Hematopoietic multipotent progenitor cell (in vitro differentiated cells): ENCODE results near the gene LRP1B. TPM values are rescaled to one million over a fixed set of nuclear protein-coding genes. Genes with fewer than 3 reads are reported as not detected.
"Not testable (repeated sequence)": the region's sequence is repeated elsewhere in the genome, so short reads cannot be mapped to it uniquely, and the experiment has no call there.

Experiments used
- DNase-seq, 3 donors: peaks; one replicate each; pipeline ENCODE4 v3.0.0-alpha.2; 2011 to 2015; ENCODE audit warnings: low read depth in 2 of 3, low spot score in 2 of 3
- total RNA-seq: library from RNA; depleted of rRNA; stranded (reverse); fragments of >200 nt; gene quantifications from one replicate; pipeline ENCODE4 v1.2.3, GENCODE V29; 2012

LRP1B gene
- total RNA-seq, 1 donor: under 0.01 TPM

DNA sequence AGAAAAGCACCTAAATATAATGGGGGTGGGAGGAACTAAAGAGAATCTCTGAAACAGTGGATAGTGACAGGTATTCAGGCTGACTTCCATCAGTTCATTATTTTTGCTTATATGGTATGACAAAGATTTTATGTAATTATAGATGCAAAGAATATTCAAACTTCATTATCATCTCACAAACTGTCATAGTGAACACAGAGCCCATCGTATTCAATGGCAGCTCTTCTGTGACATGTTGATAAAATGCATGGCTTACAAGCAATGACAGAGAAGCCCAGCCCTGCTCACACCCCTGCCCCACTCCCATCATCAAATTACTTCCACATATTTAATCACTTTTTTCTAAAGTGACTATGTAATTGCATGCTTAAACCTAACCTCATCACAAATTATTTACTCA, 904.3 kb downstream of the LRP1B start:
- no peak for DNase-seq

DNA sequence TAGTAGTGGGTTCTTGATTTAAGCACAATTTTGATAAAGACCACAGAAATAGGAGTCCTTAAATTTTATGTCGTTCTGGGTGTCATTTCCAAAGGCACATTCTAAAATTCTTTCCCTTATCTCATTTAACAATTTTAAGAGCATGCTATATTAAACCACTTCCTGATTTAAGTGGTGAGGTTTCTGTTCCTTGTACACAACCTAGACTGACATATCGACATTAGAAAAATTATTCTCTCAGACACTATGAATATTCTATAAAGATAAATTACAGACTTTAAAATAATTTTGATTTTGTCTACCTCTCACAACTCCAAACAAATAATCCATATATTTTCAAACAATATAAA, 923.8 kb downstream of the LRP1B start:
- peak in 1 of 3 donors; percentile 21 for DNase-seq

DNA sequence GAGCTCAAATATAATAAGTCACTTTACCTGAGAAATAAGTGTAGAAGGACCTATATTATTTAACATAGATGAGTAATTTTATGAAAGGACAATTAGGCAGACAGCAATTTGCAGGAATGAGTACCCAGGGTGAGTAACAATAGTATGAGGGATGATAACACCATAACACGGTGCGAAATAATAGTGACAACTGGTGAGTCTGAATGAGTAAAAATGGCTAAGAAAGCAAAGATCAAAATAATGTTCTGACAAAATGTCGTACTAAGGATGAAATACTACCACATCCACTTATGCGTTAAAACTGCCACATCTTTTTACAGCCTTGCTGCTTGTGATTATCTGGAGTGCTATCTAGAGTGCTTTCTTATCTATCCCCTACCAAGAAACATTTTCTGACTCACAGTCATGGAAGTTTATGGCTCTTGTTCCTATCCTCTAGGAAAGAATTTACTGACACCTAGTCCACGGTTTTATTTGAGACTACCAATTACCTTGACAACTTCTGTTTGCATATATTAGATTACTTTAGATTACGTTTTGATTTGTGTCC, 929.7 kb downstream of the LRP1B start:
- DNase-seq: no peak

DNA sequence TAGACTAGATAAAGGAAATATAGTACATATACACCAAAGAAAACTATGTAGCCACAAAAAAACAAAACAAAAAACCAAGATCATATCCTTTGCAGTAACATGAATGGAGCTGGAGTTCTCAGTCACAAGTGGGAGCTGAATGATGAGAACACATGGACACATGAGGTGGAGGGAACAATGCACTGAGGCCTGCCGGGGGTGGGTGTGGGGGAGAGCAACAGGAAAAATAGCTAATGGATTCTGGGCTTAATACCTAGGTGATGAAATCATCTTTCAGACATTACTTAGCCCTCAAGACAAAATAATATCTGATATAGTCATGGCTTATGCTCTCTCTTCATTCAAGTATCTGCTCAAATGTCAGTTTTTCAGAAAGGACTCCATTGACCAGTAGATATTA, 930.6 kb downstream of the LRP1B start:
- no peak for DNase-seq

DNA sequence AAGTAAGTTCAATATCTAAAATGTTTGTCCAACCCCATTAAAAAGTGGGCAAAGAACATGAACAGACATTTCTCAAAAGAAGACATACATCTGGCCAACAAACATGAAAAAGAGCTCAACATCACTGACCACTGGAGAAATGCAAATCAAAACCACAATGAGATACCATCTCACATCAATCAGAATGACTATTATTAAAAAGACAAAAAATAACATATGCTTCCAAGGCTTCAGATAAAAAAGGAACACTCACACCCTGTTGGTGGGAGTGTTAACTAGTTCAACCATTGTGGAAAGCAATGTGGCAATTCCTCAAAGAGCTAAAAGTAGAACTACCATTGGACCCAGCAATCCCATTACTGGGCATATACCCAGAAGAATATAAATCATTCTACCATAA, 931.1 kb downstream of the LRP1B start:
- no peak for DNase-seq

DNA sequence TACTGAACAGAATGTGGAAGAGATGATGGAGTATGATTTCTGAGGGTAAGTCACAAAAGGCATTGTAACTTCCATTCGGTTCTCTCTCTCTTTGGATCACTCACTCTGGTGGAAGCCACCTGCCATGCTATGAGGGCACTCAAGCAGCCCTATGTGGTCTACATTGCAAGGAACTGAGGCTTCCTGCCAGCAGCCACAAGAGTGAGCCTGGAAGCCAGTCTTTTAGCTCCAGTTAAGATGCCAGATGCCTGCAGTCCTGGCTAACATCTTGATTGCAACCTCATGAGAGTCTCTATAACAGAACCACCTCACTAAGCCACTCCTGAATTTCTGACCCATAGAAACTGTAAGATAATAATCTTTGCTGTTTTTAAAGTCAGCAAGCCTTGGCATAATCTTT, 935.7 kb downstream of the LRP1B start:
- no peak for DNase-seq

DNA sequence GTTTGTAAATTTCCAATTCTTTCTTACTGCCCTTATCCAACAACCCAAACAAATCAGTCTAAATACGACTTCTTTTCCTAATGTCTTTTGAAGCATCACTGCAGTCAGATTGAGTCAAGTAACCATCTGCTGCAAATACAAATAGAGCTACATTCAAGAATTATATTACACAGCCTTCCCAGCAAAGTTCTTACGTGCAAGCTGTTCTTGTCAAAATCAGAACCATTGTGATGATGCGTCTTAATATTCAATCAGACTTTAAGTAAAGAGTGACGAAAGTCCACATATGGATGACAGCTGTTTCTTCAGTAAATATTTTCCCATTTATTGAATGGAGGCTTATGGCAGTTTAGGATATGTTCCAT, 943.8 kb downstream of the LRP1B start:
- DNase-seq: no peak

DNA sequence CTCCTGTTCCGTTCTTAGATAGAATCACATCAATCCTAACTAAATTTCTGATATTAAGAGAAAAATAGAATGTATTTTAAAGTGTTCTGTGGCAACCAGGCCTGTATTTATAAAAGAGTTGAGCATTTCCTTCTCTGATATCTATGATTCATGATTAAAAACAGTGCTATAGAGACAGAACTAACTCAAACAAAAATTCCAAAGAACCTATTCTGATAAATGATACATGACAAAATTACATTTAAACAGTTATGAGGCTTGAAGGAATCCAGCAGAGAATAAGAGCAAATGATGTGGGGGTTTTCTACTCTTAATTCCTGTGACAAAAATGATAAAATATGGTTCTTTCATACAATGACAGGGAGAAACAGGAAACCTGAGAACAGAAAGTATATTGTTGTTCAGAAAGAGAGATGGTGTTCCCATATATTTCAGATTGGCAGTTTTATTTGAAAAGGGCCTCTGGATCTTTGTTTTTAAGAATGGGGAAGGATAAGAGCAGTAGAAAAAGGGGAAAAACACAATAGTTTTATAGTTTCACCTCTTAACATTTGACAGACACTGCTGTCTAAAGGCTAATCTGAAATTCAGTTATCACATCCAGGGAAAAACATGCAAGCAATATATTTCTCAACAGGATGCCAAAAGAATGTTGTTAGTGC, 944.3 kb downstream of the LRP1B start:
- no peak for DNase-seq

DNA sequence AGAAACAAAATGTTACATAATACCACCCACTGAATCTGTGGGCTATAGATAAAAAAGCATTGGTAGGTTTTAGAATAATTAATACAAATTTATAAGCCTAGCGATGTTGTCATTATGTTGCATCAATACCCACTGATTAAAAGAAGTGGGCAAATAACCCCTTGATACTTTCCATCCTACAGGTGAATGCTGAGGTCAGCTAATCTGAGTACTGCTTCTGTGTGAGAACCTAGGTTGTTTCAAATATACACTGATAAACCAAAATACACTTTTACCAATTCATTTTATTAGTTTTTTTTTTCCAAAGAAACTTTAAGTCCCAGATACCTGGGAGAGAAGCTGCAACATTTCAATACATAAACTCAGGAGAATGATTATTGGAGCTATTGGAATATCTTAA, 948.6 kb downstream of the LRP1B start:
- no peak for DNase-seq

DNA sequence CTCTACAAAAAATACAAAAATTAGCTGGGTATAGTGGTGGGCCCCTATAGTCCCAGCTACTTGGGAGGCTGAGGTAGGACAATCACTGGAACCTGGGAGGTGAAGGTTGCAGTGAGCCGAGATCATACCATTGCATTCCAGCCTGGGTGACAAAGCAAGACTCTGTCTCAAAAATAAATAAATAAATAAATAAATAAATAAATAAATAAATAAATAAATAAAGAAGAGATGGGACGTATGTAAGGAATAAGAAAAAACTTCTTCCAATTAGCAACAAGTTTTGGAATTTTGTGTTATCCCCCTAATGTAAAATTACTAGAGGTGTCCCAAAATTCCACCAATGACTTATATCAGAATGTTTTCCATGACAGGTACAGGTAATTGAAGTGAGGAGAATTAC, 961.7 kb downstream of the LRP1B start:
- not testable (repeated sequence) for DNase-seq

DNA sequence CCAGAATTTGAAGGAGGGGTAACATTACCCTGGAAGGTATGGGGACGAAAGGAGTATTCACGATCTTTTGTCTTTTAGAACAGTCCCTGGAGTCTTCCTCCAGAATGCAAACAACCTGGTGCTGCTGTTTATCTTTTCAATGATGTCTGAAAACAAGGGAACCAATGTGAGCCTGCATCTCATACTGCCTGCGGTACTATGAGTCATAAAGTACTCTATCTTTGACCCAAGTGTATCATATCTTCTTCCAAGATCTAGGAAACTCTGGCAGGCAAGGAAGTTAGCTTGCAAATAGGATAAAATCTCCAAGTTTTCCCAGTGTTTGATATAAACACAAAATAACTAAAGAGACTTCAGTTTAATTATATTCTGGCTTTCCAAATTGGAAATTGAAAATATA, 968.5 kb downstream of the LRP1B start:
- no peak for DNase-seq

DNA sequence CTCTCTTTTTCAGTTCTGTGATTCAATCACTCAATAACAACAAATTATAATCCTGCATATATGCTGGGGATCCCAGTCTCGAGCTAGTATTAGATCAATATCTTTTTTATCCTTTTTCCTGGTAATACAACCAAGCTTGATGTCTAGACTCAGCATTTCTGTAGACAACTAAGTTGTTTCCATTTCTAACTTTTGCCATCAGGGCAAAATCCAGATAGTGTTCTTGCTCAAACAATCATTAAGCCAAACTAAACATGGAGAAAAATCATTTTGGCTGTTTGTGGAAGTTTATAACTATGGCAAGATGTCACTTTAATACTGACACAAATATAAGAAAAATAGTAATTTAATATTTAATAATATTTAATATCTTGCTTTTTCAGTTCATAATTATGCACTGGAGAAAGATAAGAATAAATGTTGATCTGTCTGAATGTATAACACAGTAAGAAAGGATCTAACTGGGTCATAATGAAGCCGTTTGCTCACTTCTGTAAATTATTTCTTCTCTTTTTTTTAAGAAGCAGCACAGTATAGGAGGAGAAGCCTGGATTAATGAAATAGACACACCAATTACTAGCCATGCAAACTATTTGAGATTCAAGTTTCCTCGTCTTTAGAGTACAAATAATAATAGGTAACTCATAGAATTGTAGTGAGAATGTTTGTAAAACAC, 979.1 kb downstream of the LRP1B start:
- DNase-seq: no peak

DNA sequence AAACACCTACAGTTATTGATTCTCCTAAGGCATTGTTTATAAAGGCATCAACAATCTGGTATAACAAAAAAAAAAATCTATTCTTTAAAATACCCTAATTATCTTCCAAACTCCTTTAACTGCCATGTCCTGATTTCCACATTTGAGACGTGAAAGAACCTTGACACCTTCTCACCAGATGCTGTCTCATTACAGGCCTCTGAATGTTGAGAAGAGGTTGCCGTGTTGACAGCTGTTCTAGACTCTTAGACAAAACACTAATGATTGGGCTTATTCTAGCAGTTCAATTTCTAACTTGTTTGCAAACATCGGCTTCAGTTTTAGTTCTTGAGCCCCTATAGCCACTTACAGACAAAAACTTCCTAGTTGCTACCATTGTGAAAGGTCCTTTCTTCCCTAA, 988.8 kb downstream of the LRP1B start:
- DNase-seq: no peak

DNA sequence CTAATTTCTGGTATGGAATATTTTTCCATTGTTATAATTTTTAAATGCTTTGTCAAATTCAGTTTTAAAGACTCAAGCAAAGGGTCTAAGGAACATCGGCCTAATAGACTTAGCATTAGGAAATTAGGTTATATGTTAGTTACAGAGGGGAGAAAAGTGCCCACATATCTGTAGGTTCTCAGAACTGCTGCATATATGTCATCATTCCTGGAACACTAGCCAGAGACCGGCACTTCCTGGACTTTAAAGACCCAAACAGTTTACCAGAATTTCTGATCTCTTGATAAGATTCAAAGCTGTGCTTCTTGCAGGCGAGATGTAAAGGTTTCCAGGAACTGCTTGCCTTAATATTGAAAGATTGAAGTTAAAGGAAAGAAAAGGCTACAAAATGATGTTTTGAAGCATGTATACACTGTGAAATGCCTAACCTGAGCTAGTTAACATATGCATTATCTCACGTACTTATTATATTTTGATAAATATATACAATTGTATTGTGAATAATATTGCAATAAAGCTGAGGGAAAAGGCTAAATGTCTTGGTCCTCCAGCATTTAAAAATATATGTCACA, 993.6 kb downstream of the LRP1B start:
- DNase-seq: no peak

DNA sequence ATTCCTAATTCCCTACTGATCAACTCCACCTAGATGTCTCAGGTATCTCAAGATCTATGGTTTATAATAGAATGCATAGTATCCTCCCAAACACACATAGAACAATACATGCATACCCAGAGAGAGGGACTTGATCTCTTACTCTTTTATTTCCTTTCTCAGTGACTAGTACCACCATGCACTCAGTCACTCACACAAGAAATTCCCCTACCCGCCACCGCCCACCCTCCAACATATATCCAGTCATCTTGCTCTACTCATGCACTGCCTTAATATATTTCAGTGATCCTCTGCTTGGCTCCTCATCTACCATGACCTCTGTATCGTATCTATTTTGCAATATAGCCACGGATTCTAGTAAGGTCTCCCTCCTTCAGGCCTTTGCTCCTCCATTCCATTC, 996.9 kb downstream of the LRP1B start:
- DNase-seq: no peak

DNA sequence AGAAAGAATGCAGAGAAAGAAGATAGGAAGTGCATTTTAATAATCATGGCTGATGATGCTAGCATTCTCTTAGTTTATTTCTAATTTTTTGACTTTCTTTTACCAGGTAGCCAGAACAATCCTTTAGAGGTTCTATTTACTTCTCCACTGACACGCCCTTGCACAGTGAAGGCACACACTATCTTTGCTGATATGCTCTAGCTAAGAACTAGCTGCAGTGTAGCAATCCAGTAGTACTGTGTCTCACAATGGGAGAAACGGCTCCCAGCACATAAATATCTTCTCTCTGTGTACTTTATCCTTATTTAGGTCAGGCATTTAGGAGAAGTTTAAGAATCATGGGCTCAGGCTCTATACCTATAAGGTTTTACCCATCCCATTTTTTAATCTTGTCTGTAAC, 1005.4 kb downstream of the LRP1B start:
- no peak for DNase-seq

DNA sequence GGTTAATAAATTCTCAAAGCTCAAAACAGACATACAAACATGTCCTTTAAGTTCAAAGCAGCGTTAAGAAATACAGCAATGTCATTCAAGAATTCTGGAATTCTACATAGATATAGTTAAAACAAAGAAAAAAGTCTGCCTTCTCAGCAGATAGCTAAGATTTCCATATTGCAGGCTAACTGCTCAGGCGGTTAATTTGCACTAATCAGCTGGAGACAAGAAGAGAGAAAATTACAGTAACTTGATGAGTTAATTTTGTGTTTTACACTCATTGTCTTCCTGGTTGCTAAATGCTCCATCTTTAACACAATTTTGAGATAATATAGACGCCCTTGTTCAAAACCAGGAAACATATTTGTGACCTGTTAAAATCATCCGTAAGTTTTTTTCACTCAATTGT, 1012.0 kb downstream of the LRP1B start:
- no peak for DNase-seq

DNA sequence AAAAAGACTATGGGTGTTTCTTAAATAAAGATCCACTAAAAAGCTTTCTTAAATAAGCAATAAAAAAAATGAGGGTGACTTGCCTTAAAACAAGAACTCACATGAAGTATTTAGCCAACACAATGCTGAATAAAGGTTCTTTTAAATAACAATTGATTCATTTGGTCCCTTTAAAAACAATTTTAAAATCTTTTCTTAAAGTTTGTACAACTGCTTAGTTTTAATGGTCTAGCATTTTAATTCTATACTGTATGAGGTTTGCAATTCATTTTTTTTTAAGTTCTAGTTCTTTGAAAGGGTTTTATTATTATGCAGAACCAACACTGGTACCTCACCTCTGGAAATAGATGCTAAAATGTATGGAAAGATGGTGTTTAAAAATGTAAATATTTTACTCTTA, 1017.5 kb downstream of the LRP1B start:
- no peak for DNase-seq

DNA sequence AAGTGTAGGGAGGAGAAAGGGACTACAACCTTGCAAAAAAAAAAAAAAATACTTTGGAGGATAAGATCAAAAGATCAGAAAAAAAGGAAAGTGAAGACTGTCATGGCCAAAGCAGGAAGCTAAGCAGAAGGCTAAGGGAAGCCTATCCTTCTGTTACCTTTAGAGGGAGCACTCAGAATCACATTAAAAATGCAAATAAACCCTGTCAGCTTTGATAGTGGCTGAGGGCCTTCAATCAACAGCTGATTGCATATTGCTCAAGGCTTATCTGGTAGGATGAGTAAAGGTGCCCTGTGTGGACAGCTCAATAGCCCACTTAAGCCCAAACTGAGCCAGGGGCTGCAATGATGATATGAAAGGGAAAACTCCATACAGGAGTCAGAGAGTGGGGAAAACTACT, 1021.2 kb downstream of the LRP1B start:
- no peak for DNase-seq

DNA sequence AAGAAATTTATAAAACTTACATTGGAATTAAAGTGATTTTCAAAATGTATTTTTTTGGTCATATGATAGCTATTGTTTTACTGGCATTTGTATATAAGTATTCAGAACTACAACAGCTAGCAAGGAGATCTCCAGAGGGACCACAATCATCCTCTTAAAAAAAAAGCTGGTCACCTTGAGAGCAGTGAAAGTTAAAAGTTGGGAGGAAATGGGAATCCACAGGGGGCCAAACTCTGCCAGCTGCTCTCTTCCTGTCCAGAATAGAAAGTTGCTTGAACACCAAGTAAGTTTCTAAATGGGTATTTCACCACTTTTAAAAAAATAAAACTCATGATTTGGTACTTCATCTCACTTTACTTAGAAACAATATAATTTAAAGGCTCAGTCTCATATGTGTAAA, 1025.1 kb downstream of the LRP1B start:
- no peak for DNase-seq

DNA sequence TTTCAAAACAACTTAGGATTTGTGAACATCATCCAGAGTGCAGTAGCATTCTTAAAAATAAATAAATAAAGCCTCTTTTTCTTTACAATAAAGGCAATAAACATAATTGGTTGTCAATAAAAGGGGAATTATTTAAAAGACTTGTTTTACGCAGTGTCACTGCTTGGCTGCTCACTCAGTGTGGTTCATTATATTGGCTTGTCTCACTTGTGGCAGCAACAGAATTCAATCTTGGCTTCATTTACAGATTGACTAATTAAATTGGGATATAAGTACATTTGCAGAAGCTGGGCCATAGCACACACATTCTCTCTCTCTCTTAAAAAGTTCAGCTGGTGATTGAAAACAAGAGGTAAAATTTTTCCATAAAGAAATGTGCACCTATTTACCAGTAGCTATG, 1027.6 kb downstream of the LRP1B start:
- no peak for DNase-seq

DNA sequence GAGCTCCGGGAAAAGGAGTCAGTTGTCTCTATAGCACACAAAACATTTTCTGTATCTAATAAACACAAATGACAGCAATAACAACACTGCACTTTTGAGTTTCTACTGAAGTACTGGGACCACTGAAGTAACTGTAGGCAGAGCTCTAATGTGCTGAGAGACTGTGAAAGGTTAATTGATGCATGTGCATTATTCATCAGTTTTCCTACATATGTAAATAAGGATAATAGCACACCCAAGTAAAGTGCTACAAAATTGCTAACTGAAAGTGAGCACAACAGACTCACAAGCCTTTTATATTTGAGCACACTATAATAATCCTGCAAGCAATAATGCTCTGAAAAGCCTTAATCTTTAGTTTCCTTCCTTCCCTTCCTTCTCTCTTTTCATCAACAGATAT, 1051.6 kb downstream of the LRP1B start:
- DNase-seq: no peak
